Astrocyte (in vitro differentiated cells and primary cell): ENCODE measurements around the gene SOCS4.

Source experiments
- EZH2 ChIP-seq: IDR thresholded peaks from 2 replicates; pipeline ENCODE4 v1.6.1; 2012; ENCODE audit warnings: mild to moderate bottlenecking, low read length, inconsistent platforms; ENCODE audit not compliant: insufficient read depth
- TF ChIP-seq, protein P1 (sequence below): IDR thresholded peaks from 2 replicates; pipeline ENCODE4 v1.5.1; 2011; ENCODE audit warnings: low read depth, mild to moderate bottlenecking, inconsistent platforms, low read length, moderate library complexity; ENCODE audit not compliant: insufficient read depth

DNA sequence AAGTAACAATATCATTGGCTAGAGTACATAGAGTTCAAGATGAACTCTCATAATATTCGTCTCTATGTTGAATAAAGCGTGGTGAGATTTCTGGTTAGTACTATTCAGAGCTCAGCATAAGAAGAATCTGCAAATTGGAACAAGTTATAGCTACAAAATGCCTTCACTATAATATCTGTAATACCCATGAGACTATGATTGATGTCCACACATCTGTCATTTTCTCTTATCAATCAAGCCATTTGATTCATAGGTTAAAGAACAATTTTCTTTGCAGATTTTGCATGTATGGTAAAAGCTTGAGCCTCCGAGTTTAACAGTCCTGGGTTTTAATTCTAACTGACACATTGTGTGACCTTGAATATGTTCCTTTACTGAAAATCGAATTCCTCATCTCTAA is 1.4 kb downstream of the SOCS4 start:
- no peak for TF ChIP-seq EZH2
- TF ChIP-seq, protein P1, sequence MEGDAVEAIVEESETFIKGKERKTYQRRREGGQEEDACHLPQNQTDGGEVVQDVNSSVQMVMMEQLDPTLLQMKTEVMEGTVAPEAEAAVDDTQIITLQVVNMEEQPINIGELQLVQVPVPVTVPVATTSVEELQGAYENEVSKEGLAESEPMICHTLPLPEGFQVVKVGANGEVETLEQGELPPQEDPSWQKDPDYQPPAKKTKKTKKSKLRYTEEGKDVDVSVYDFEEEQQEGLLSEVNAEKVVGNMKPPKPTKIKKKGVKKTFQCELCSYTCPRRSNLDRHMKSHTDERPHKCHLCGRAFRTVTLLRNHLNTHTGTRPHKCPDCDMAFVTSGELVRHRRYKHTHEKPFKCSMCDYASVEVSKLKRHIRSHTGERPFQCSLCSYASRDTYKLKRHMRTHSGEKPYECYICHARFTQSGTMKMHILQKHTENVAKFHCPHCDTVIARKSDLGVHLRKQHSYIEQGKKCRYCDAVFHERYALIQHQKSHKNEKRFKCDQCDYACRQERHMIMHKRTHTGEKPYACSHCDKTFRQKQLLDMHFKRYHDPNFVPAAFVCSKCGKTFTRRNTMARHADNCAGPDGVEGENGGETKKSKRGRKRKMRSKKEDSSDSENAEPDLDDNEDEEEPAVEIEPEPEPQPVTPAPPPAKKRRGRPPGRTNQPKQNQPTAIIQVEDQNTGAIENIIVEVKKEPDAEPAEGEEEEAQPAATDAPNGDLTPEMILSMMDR = no peak
